ENCODE results near the gene SMG7.

The SMG7 gene

GRCh38 chr1:183433703-183434102 is 38.6 kb upstream of the SMG7 start:
- TF ChIP-seq CTCF (conservative IDR thresholded peaks at IDR 0.05; ENCODE audit: low read depth, low read length), result no peak
- no peak for DNase-seq (ENCODE audit: low read depth)
- H3K4me3 ChIP-seq (ENCODE audit: low read depth, low read length), result no peak overlapping the region

DNA sequence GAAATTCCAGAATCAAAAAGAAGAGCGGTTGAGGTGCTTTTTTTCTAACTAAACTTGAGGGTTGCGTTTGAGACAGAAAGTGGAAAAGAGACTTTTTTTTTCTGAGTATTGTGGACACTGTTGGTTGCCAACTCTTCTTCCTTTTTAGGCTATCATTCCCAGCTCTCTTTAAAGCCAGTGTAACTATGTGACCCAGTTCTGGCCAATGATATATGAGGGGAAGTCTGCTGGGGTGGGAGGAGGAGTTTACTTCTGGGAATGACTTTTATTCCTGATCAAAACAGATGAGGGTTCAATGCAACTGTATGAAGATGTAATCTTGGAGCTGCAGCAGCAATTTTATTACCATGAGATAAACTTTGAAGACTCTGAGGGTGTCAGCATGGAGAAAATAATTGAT is 36.8 kb upstream of the SMG7 start:
- no peak for TF ChIP-seq CTCF (conservative IDR thresholded peaks at IDR 0.05; ENCODE audit: low read depth, low read length)
- no peak for DNase-seq (ENCODE audit: low read depth)
- H3K4me3 ChIP-seq (ENCODE audit: low read depth, low read length), result no peak overlapping the region

DNA sequence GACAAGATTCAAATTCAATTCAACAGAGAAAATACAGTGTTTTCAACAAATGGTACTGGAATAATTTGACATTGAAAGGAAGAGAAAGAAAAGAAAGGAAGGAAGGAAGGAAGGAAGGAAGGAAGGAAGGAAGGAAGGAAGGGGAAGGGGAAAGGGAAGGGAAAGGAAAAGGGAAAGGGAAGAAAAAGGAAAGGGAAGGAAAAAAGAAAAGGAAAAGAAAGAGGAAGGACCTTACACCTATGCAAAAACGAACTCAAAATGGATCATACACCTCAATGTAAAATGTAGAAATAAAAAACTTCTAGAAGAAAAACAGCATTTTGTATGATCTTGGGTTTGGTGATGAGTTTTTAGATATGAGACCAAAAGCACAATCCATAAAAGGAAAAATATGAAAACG is 34.2 kb upstream of the SMG7 start:
- DNase-seq (ENCODE audit: low read depth), result no peak
- TF ChIP-seq CTCF (conservative IDR thresholded peaks at IDR 0.05; ENCODE audit: low read depth, low read length), result no peak
- no peak overlapping the region for H3K4me3 ChIP-seq (ENCODE audit: low read depth, low read length)

- H3K4me3 ChIP-seq (ENCODE audit: low read depth, low read length), result no peak overlapping the region
- no peak for TF ChIP-seq CTCF (conservative IDR thresholded peaks at IDR 0.05; ENCODE audit: low read depth, low read length)
- DNase-seq (ENCODE audit: low read depth), result no peak
Observed at GRCh38 chr1:183443011-183443410, 29.3 kb upstream of the SMG7 start.

DNA sequence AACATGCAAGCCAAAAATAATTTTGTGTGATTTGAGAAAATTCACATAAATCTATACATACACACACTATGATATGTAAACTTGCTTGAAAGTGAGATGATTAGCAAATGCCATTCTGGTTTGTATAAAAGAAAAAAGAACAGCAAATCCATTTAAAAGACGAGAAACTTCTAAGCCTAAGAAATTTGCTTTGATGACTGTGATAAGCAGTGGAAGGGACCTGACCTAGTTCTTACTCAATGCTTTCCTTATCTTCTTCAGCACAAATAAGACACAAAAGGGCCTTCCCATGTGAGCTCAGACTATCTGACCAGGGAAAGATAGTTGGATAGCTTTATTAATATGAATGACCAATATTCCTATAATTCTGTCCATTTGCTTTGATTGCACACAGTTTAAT is 28.8 kb upstream of the SMG7 start:
- no peak for TF ChIP-seq CTCF (conservative IDR thresholded peaks at IDR 0.05; ENCODE audit: low read depth, low read length)
- no peak for DNase-seq (ENCODE audit: low read depth)
- H3K4me3 ChIP-seq (ENCODE audit: low read depth, low read length), result no peak overlapping the region

DNA sequence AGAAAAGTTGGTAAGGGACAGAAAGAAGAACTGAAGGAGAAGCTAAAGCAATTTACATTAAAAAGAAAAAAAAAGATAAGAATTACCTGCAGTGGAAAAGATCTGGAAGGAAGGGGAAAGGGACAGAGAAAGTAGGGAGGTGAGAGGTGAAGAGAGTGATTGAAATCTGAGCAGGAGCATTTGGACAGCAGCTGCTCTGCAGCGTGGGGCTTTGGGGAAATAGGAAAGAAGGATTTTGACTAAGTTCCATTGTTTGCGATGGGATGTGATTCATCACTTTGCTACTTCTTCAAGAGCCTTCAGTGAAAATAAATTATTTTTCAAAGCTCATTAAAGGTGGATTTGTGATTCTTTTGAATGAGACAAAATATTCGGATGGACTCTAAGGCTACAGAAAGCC is 28.1 kb upstream of the SMG7 start:
- no peak overlapping the region for H3K4me3 ChIP-seq (ENCODE audit: low read depth, low read length)
- peak; percentile 37 for DNase-seq (ENCODE audit: low read depth)
- TF ChIP-seq CTCF (conservative IDR thresholded peaks at IDR 0.05; ENCODE audit: low read depth, low read length), result no peak

GRCh38 chr1:183449223-183449770 is 23.0 kb upstream of the SMG7 start:
- DNase-seq (ENCODE audit: low read depth), result no peak
- TF ChIP-seq CTCF (conservative IDR thresholded peaks at IDR 0.05; ENCODE audit: low read depth, low read length), result no peak
- H3K4me3 ChIP-seq (ENCODE audit: low read depth, low read length), result no peak overlapping the region

All from choroid plexus epithelial cell (primary cell).